GM21825 (cell line): ENCODE measurements around the gene PINK1.
"Not testable (repeated sequence)": the region's sequence is repeated elsewhere in the genome, so short reads cannot be mapped to it uniquely, and the experiment has no call there.

ENCODE experiments used
- ATAC-seq: cut with Tn5 transposase; IDR thresholded peaks from one replicate; pipeline ENCODE4 v1.9.1; 2021; ENCODE audit warnings: mild to moderate bottlenecking, moderate library complexity; ENCODE audit not compliant: unreplicated experiment

PINK1 gene

DNA sequence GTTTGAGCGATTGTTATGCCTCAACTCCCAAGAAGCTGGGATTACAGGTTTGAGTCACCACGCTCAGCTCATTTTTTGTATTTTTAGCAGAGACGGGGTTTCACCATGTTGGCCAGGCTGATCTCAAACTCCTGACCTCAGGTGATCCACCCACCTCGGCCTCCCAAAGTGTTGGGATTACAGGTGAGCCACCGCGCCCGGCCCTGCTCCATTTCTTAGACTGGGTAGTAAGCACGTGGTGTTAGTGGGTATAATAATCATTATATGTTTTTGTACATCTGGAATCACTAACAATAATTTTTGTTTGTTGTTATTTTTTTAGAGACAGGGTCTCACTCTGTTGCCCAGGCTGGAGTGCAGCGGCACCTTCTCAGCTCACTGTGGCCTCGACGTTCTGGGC is 40.4 kb downstream of the PINK1 start:
- not testable (repeated sequence) for ATAC-seq

DNA sequence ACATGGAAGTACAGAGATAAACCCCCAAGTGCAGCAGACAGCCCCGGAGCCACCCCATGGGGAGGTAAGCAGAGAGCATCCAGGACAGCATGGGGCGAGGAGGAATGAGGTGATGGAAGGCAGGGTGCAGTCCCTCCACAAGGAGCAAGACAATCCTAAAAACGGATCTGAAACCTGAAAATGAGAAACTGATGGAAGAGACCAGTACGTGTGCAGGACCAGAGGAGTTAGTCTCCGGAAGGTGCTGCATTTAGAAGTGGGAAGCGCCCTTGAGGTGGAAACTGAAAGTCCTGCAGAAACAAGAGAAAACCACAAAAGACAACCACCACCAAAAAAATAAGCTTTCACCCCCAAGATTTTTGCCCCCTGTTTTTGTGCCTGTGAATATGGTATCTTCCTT is 45.3 kb downstream of the PINK1 start:
- no peak for ATAC-seq

DNA sequence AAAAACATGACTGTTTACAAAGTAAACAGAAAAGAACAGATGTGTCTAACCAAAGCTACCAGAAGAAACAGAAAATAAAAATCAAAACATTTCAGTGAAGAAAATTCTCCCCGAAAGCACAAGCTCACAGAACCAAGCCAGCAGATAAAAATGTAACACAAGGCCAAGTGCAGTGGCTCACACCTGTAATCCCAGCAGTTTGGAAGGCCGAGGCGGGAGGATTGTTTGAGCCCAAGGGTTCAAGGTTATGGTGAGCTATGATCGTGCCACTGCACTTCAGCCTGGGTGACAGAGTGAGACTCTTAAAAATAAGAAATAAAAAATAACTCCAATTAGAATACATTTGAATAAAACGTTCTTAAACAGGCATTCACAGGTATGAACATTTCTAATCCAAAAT is 47.0 kb downstream of the PINK1 start:
- no peak for ATAC-seq

DNA sequence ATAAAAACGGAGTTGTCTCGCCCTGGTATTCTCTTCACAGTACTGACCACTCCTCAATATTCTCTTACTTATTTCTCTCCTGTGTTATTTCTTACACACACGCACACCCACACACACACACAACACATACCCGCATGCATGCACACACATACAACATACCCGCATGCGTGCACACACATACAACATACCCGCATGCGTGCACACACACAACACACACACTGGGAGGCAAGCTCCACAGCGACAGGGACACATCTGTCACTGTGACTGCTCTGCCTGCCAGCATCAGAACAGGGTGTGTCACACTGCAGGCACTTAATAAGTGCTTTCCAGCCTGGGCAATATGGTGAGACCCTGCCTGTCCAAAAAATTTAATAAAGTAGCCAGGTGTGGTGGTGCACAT is 48.7 kb downstream of the PINK1 start:
- ATAC-seq: no peak

DNA sequence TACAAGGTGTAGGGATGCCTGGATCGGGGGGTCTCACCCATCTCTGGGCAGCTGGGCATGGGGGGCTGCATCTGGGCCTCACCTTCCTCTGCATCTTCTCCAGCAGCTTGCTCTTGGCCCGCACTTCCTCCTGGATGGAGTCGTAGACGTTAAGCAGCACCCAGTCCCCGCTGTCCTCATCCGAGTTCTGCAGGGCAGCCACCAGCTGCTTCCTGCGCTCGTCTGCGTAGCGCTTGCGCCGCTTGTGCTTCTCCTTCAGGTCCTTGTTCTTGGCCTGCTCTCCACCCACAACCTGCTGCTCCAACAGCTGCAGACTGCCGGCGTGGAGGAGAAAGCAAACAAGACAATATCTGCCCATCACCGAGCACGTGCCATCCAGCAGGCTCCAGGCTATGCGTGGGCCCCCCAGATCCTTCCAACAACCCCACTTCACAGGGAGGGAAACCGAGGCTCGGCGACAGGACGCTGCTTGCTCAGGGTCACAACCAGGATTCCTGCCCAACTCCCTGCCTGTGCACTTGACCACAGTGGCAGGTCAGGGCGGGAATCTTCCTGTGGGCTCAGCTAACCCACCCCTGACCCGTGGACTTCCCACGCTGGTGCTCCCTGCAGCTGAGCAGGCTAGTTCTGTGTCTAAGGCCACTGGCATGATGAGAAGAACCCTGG is 49.4 kb downstream of the PINK1 start:
- ATAC-seq: no peak

GRCh38 chr1:20683614-20684013 is 50.4 kb downstream of the PINK1 start:
- no peak for ATAC-seq

DNA sequence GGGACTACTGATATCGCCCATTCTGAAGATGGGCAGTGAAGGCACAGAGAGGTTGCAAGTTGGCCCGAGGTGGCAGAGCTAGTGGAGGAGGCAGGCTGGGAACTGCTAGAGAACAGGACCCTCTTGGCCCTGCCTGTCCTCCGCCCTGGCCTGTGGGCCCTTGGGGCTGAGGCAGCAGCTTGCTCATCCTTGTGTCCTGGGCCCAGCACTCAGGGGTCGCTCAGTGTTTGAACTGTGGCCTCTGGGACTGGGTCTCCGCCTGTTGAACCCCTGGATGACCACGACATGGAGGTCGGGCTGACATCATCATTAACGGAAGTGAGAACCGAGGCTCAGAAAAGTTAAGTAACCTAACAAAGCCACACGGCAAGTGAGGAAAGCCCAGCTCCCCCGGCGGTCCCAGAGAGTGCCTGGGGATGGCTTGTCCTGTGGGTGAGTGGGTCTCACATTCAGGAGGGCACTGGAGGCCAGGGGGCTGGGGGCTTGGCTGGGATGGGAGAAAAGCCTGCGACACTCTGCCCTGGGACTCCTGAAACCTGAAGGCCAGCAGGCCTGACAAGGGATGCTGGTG is 50.9 kb downstream of the PINK1 start:
- no peak for ATAC-seq

- no peak for ATAC-seq
Measured at GRCh38 chr1:20684651-20685050, 51.4 kb downstream of the PINK1 start.

GRCh38 chr1:20685099-20685662 is 51.9 kb downstream of the PINK1 start:
- no peak for ATAC-seq

GRCh38 chr1:20685741-20686140 is 52.5 kb downstream of the PINK1 start:
- no peak for ATAC-seq

DNA sequence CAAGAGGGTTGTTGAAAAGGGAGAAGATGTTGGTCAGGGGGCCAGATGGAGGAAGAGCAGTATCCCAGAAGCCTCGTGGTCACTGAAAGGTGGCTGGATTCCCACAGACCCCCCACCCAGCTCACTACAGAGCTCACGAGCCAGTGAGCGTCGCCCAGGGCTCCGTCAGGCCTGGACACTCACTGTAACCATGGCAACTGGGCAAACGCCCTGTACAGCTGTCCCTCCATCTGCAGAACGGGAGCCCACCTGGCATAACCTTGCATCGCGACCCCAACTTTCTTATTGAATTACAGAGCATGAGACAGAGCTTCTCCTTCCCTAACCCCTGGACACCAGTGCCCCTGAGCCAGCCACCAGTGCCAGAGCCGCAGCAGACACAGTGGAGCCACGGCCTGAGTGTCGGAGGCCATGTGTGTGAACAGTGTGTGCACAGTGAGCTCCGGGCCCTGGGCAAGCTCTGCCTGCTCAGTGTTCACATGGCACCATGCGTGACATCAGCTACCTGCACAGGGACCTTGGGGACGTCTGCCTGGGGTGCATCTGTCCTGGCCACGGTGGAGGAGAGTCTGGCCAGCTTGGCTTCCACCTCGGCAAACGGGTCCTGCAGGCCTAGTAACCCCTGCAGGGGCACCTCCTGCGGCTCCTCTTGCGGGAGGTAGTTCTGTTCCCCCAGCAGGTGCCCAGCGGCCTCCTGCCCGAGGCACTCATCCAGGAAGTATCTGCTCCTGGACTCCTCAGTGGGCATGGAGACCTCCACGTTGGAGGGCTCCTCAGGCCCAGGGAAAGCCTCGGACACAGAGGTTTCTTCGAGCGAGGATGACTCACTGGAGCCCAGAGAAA is 53.8 kb downstream of the PINK1 start:
- no peak for ATAC-seq

- no peak for ATAC-seq
Measured at GRCh38 chr1:20689645-20690056, 56.4 kb downstream of the PINK1 start.

- ATAC-seq: no peak
Measured at GRCh38 chr1:20691872-20692271, 58.6 kb downstream of the PINK1 start.

DNA sequence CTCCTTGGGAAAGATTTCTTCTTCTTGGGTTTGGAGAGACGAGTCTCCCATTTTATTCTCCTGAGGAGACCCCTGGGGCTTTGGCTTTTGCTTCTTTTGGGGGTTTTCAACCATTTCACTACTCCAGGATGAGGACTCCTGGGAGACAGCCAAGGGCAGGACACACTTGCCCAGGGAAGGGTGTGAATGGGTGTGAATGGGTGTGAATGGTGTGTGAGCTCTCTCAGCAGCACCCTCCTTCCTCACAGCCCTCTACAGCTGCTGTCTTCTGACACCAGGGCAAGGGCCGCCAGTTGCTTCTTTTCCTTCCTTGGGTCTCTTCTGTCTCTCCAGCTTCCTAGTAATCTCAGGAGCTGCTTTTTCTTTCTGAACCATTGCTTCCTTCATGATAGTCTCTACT is 60.4 kb downstream of the PINK1 start:
- ATAC-seq: no peak

- no peak for ATAC-seq
Measured at GRCh38 chr1:20695515-20695914, 62.3 kb downstream of the PINK1 start.

- peak; percentile 63 for ATAC-seq
Measured at GRCh38 chr1:20696397-20697333, 63.4 kb downstream of the PINK1 start.

DNA sequence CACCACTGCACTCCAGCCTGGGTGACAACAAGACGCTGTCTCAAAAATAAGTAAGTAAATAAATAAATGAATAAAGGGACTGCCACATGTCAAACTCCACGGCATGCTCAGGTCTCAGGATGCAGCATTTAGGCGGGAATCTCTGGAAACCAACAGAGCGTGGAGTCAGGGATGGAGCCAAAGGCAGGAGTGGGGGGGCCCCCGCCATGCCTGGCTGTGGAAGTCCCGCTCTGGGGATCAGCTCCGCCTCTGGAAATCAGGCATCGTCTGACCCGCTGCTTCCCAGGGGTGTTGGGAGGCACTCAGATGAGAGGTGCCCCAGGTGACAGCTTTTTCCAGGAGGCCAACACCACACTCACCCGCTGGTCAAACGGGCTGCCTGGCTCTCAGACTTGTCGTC is 64.3 kb downstream of the PINK1 start:
- no peak for ATAC-seq

- ATAC-seq: no peak
Measured at GRCh38 chr1:20698195-20698910, 65.1 kb downstream of the PINK1 start.

GRCh38 chr1:20699558-20699957 is 66.3 kb downstream of the PINK1 start:
- no peak for ATAC-seq

DNA sequence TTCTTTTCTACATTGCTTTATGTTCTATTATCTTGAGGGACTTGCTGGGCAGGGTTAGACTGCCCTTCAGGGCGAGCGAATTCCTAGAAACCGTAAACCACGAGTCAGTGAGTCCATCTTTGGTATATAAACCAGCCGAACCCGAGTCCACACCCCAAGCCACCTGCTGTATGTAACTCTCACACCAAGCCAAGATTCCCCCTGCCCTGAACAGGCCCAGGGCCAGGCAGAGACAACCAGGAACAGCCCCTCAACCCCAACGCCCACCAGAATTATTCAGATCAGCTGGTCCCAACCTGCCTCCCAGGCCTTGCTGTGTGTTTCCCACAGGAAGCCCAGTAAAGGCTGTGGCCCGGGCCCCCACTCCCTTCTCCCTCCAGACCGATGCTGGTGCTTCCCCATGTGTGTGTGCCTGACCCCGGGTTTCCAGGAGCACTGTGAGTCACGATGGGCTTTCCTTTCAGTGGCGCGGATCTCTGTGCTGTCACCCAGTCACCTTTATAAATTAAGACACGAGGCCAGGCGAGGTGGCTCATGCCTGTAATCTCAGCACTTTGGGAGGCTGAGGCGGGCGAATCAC is 67.5 kb downstream of the PINK1 start:
- no peak for ATAC-seq
